CD14-positive monocyte (primary cell): ENCODE results near the gene TXN. TPM values are rescaled to one million over a fixed set of nuclear protein-coding genes. Genes with fewer than 3 reads are reported as not detected.

Experiments
- DNase-seq, 3 donors: peaks; one replicate each; pipeline ENCODE4 v3.0.0-alpha.2; 2011 to 2022
- H2AFZ ChIP-seq: 2 replicates; pipeline ENCODE4 v1.6.0; 2012; ENCODE audit warnings: mild to moderate bottlenecking, low read depth, low read length, inconsistent platforms; ENCODE audit not compliant: insufficient read depth, poor library complexity, severe bottlenecking
- H3K27ac ChIP-seq, 2 donors: 1 replicate in 1 of 2; 2 replicates in 1 of 2; pipeline ENCODE4 v1.5.1; 2012 to 2013; ENCODE audit warnings: low read length in 2 of 2, control low read depth in 1 of 2, inconsistent platforms in 1 of 2, low read depth in 1 of 2, mild to moderate bottlenecking in 1 of 2
- H3K27me3 ChIP-seq, 2 donors: one replicate each; pipeline versions ENCODE4 v1.6.0 to v1.6.1; 2011 to 2013; ENCODE audit warnings: low read length in 2 of 2; ENCODE audit not compliant: control insufficient read depth in 2 of 2, insufficient read depth in 2 of 2
- H3K36me3 ChIP-seq, 2 donors: replicated peaks in 1 of 2; 1 replicate in 1 of 2; 2 replicates in 1 of 2; pipeline versions ENCODE4 v1.5.1 to v1.6.1; 2012 to 2013; ENCODE audit warnings: low read length in 2 of 2, control low read depth in 1 of 2, inconsistent platforms in 1 of 2, mild to moderate bottlenecking in 1 of 2; ENCODE audit not compliant: insufficient read depth in 2 of 2, control insufficient read depth in 1 of 2
- H3K4me1 ChIP-seq, 2 donors: 1 replicate in 1 of 2; 2 replicates in 1 of 2; pipeline versions ENCODE4 v1.5.1 to v1.6.1; 2012 to 2013; ENCODE audit warnings: low read length in 2 of 2, control low read depth in 1 of 2, inconsistent platforms in 1 of 2, mild to moderate bottlenecking in 1 of 2, moderate library complexity in 1 of 2; ENCODE audit not compliant: insufficient read depth in 2 of 2, control insufficient read depth in 1 of 2
- H3K4me2 ChIP-seq: replicated peaks from 2 replicates; pipeline ENCODE3; 2012; ENCODE audit warnings: low read length, moderate library complexity, mild to moderate bottlenecking; ENCODE audit not compliant: poor library complexity, severe bottlenecking; ENCODE audit errors: extremely low read depth
- H3K4me3 ChIP-seq, 3 experiments: fragments of 200-600 bp in 1 of 3; sonication (generic) in 1 of 3; replicated peaks in 1 of 3; 1 replicate in 2 of 3; 2 replicates in 1 of 3; pipeline ENCODE4 v1.5.1; 2011 to 2013; ENCODE audit warnings: low read length in 3 of 3, mild to moderate bottlenecking in 3 of 3, control low read depth in 2 of 3, low read depth in 2 of 3, inconsistent platforms in 1 of 3, moderate library complexity in 1 of 3
- H3K79me2 ChIP-seq: 2 replicates; pipeline ENCODE4 v1.6.0; 2012; ENCODE audit warnings: mild to moderate bottlenecking, control low read depth, inconsistent platforms, low read length, moderate library complexity; ENCODE audit not compliant: insufficient read depth
- H3K9ac ChIP-seq: 2 replicates; pipeline ENCODE4 v1.6.0; 2017; ENCODE audit warnings: low read length, mild to moderate bottlenecking; ENCODE audit not compliant: insufficient read depth, poor library complexity, severe bottlenecking
- H3K9me3 ChIP-seq, 2 donors: replicated peaks in 1 of 2; 1 replicate in 1 of 2; 2 replicates in 1 of 2; pipeline versions ENCODE4 v1.5.1 to v1.6.1; 2012 to 2013; ENCODE audit warnings: low read length in 2 of 2, control low read depth in 1 of 2; ENCODE audit not compliant: control insufficient read depth in 1 of 2, insufficient read depth in 1 of 2
- H4K20me1 ChIP-seq: 2 replicates; pipeline ENCODE4 v1.6.0; 2012; ENCODE audit warnings: mild to moderate bottlenecking, low read length, control low read depth, moderate library complexity; ENCODE audit not compliant: insufficient read depth
- H3K27ac Mint-ChIP-seq, 7 donors: one replicate each; pipeline ENCODE4 v1.8.0; 2020; ENCODE audit warnings: mild to moderate bottlenecking in 7 of 7, mixed read lengths in 7 of 7, moderate library complexity in 6 of 7, inconsistent platforms in 2 of 7
- H3K27me3 Mint-ChIP-seq, 3 donors: one replicate each; pipeline ENCODE4 v1.8.0; 2021 to 2022; ENCODE audit warnings: low read depth in 3 of 3, mild to moderate bottlenecking in 3 of 3, mixed read lengths in 3 of 3, moderate library complexity in 3 of 3, inconsistent platforms in 1 of 3
- H3K36me3 Mint-ChIP-seq, 2 donors: one replicate each; pipeline ENCODE4 v1.8.0; 2020; ENCODE audit warnings: mixed read lengths in 2 of 2, inconsistent platforms in 1 of 2, mild to moderate bottlenecking in 1 of 2
- H3K4me1 Mint-ChIP-seq: one replicate; pipeline ENCODE4 v1.8.0; 2020; ENCODE audit warnings: mild to moderate bottlenecking, mixed read lengths
- H3K4me3 Mint-ChIP-seq, 2 donors: one replicate each; pipeline ENCODE4 v1.8.0; 2020; ENCODE audit warnings: mild to moderate bottlenecking in 2 of 2, mixed read lengths in 2 of 2, moderate library complexity in 1 of 2
- H3K9me3 Mint-ChIP-seq, 7 donors: one replicate each; pipeline ENCODE4 v1.8.0; 2020 to 2022; ENCODE audit warnings: mixed read lengths in 7 of 7, mild to moderate bottlenecking in 6 of 7, moderate library complexity in 6 of 7, inconsistent platforms in 2 of 7
- CTCF ChIP-seq: fragments of 200-600 bp; IDR thresholded peaks from one replicate; pipeline ENCODE4 v1.8.0; 2022; ENCODE audit warnings: antibody characterized with exemption, mild to moderate bottlenecking
- WGBS: methylation state at CpG from one replicate; pipeline ENCODE4 v1.1.5; 2013; ENCODE audit warnings: missing lambda C conversion rate; ENCODE audit not compliant: insufficient coverage; 5-methylcytosine and 5-hydroxymethylcytosine counted together
- intact Hi-C, 2 donors: fragments of 100-400 bp; cut with micrococcal nuclease; formaldehyde crosslinking; loops; one replicate each; pipeline versions ENCODE4 v1.15.0 to v1.15.1; 2023
- polyA plus RNA-seq, 3 donors: library from polyadenylated mRNA; depleted of rRNA in 1 of 3; unstranded in 2 of 3; stranded (reverse) in 1 of 3; fragments of 300-500 nt in 2 of 3; fragments of >200 nt in 1 of 3; fragmentation: Illumina TruSeq in 2 of 3; gene quantifications; 1 replicate in 2 of 3; 2 replicates in 1 of 3; pipeline ENCODE4 v1.2.3, GENCODE V29; 2012 to 2021

The TXN gene
- polyA plus RNA-seq, 3 donors, result 91.8 to 224 (median 209) TPM

DNA sequence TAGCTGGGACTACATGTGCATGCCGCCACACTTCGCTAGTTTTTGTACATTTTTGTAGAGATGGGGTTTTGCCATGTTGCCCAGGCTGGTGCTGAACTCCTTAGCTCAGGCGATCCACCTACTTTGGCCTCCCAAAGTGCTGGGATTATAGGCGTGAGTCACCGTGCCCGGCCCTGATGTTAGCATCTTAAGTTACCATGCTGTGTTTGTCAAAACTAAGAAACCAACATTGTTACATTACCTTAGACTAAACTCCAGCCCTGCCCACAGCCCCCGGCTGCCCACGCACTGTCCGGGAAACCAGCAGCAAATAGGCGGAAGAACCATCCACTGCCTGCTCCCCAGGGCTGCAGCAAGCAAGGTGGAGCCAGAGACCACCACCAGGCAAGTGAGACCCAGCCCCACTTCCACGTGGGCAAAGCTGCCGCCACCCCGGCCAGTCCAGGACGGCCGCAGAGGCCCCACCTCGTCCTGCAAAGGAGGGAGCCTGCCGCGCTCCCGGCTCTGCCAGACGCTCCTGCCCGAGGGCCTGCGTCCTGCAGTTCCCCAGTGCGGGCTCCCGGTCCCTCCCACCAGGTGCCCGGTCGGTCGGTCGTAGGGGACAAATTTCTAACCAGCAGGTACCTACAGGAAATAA lies 35.7 kb upstream of the TXN start:
- H3K36me3 Mint-ChIP-seq, result no peaks in the 10 kb centered on the region
- peaks cover 7% of the 10 kb centered on the region for H3K4me1 Mint-ChIP-seq
- H3K79me2 ChIP-seq, result no peaks in the 10 kb centered on the region
- no peak overlapping the region for H3K27ac ChIP-seq
- no peaks in the 10 kb centered on the region for H3K27me3 ChIP-seq
- no peak for DNase-seq
- 98% methylated on average over 24 of the region's 28 CpGs for WGBS
- H3K9ac ChIP-seq, result no peak overlapping the region
- peaks cover 3 to 5% of the 10 kb centered on the region in 2 donors for H3K4me1 ChIP-seq
- H3K9me3 Mint-ChIP-seq, result peaks cover 0 to 1% (median 0%) of the 10 kb centered on the region in 7 donors
- no peak overlapping the region for H3K4me2 ChIP-seq
- H3K36me3 ChIP-seq, result no peaks in the 10 kb centered on the region
- H3K4me3 ChIP-seq, result no peak overlapping the region
- TF ChIP-seq CTCF, result no peak
- no peaks in the 10 kb centered on the region for H3K9me3 ChIP-seq
- no peak overlapping the region for H2AFZ ChIP-seq
- peaks cover 1 to 2% (median 1%) of the 10 kb centered on the region in 3 donors for H3K27me3 Mint-ChIP-seq
- H3K4me3 Mint-ChIP-seq, result no peak overlapping the region
- intact Hi-C loops, result no loop called here
- H3K27ac Mint-ChIP-seq, result no peak overlapping the region
- H4K20me1 ChIP-seq, result no peaks in the 10 kb centered on the region

- Histone ChIP-seq H3K36me3 (no peaks in the 10 kb centered on the region), H3K27me3 (no peaks in the 10 kb centered on the region), H3K4me2 (no peak overlapping the region), H3K79me2 (no peaks in the 10 kb centered on the region), H3K9me3 (no peaks in the 10 kb centered on the region), H3K9ac (no peak overlapping the region), H4K20me1 (no peaks in the 10 kb centered on the region), H3K4me1 (peaks cover 3 to 5% of the 10 kb centered on the region in 2 donors), H3K27ac (no peak overlapping the region), H2AFZ (no peak overlapping the region), H3K4me3 (no peak overlapping the region)
- Mint-ChIP-seq H3K27ac (no peak overlapping the region), H3K36me3 (no peaks in the 10 kb centered on the region), H3K9me3 (peaks cover 0 to 1% (median 0%) of the 10 kb centered on the region in 7 donors), H3K4me3 (no peak overlapping the region), H3K27me3 (peaks cover 1 to 3% (median 1%) of the 10 kb centered on the region in 3 donors), H3K4me1 (peaks cover 7% of the 10 kb centered on the region)
- DNase-seq, result no peak
- TF ChIP-seq CTCF, result no peak
- WGBS, result no CpG with 5 or more reads among the region's 1 CpG
- intact Hi-C loops, result no loop called here
Measured at GRCh38 chr9:110290001-110290400, 33.7 kb upstream of the TXN start.
